Neural progenitor cell (in vitro differentiated cells): Measurements from ENCODE around the gene UGT1A6.

Experiments used
- EZH2 ChIP-seq: fragments of 200-600 bp; sonication (generic); IDR thresholded peaks from 2 replicates; pipeline ENCODE4 v1.6.1; 2017; ENCODE audit warnings: antibody characterized with exemption, mild to moderate bottlenecking, moderate library complexity
- EZH2phosphoT487 ChIP-seq: fragments of 200-600 bp; sonication (generic); IDR thresholded peaks from 2 replicates; pipeline ENCODE4 v1.6.1; 2017; ENCODE audit warnings: antibody characterized with exemption
- TF ChIP-seq, protein P1 (sequence below): fragments of 200-600 bp; sonication (generic); IDR thresholded peaks from 2 replicates; pipeline ENCODE4 v1.5.1; 2017; ENCODE audit warnings: antibody characterized with exemption, mild to moderate bottlenecking

- TF ChIP-seq, protein P1, sequence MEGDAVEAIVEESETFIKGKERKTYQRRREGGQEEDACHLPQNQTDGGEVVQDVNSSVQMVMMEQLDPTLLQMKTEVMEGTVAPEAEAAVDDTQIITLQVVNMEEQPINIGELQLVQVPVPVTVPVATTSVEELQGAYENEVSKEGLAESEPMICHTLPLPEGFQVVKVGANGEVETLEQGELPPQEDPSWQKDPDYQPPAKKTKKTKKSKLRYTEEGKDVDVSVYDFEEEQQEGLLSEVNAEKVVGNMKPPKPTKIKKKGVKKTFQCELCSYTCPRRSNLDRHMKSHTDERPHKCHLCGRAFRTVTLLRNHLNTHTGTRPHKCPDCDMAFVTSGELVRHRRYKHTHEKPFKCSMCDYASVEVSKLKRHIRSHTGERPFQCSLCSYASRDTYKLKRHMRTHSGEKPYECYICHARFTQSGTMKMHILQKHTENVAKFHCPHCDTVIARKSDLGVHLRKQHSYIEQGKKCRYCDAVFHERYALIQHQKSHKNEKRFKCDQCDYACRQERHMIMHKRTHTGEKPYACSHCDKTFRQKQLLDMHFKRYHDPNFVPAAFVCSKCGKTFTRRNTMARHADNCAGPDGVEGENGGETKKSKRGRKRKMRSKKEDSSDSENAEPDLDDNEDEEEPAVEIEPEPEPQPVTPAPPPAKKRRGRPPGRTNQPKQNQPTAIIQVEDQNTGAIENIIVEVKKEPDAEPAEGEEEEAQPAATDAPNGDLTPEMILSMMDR: no peak
- TF ChIP-seq EZH2phosphoT487 (no peak), EZH2 (no peak)
Measured at GRCh38 chr2:233651430-233651829, 41.3 kb upstream of the UGT1A6 start.
